GM19397 (cell line): Measurements from ENCODE around the gene IL17C.

Experiments used
- ATAC-seq: cut with Tn5 transposase; IDR thresholded peaks from one replicate; pipeline ENCODE4 v1.9.1; 2021; ENCODE audit warnings: mild to moderate bottlenecking, moderate library complexity; ENCODE audit not compliant: unreplicated experiment

Gene IL17C

DNA sequence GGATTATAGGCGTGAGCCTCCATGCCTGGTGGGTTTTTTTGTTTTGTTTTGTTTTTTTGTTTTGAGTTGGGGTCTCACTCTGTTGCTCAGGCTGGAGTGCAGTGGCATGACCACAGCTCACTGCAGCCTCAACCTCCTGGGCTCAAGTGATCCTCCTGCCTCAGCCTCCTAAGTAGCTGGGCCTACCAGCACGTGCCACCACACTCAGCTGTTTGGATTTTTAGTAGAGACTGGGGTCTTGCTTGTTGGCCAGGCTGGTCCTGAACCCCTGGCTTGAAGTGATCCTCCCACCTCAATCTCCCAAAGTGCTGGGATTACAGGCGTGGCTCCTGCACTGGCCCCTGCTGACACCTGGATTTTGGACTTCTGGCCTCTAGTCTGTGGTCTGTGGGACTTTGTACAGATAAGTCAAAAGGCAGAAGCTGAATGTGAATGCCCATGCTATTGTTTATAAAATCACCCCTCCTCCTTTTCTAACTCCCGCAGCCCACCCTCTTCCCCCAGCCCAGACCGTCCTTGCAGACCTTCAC is 42.2 kb downstream of the IL17C start:
- no peak for ATAC-seq

DNA sequence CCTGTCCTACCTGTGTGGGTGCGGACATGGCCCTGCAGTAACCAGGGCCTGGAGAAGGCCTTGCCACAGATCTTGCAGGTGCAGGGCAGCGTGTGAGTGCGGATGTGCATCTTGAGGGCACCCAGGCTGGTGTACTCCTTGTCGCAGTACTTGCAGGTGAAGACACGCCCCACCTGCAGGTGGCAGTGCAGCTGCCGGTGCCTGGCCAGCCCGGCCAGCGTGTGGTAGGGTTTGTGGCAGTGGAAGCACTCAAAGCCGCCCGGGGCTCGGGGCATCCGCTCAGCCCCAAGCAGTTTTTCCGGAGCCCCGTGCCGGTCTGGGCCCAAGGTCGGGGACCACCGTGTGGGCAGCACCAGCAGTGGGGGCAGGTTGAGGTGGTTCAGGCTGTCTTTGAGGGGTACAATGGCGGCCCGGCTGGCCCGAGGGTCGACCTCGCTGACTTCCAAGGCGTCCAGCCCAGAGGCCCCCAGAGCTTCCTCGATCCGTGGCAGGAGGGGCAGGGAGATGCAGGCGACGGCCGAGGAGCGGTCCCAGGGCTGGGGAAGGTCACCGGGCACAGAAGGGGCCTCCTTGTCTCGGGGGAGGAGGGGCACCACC is 42.8 kb downstream of the IL17C start:
- peak; percentile 5 for ATAC-seq

DNA sequence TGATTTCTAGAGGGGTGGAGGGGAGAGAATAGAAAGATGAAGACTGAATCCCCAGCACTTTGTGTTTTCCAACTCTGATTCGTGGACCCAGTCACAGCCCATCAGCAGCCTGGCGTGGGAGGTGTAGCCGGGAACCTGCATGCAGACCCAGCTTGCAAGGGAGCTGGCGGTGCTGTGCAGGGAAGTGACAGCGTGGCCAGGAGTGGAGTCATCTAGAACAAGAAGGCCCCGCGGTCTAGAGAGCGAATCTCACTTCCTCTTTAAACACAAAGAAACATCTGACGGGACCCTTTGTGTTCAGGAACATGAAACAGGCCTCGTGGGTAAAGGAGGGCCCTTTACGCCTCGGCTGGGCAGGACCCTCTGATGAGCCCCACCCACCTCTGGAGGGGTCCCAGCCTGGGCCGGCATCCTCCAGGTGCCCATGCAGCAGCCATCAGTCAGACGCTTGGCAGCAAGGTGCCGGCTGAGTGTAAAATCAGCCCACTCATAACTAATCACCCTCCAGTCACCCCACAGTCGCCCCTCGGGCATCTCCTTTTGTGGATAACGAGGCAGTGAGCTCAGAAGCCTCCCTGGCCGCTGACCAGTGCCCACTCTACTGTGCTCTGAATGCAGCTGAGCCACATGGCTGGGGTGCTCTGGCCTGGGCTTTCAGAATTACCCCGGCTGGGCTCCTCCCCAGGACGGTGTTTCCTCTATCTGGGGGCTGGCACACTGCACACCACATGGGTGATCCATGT is 43.5 kb downstream of the IL17C start:
- peak; percentile 67 for ATAC-seq

GRCh38 chr16:88684569-88685155 is 46.3 kb downstream of the IL17C start:
- ATAC-seq: no peak

- no peak for ATAC-seq
Observed at GRCh38 chr16:88685156-88686061, 47.0 kb downstream of the IL17C start.

DNA sequence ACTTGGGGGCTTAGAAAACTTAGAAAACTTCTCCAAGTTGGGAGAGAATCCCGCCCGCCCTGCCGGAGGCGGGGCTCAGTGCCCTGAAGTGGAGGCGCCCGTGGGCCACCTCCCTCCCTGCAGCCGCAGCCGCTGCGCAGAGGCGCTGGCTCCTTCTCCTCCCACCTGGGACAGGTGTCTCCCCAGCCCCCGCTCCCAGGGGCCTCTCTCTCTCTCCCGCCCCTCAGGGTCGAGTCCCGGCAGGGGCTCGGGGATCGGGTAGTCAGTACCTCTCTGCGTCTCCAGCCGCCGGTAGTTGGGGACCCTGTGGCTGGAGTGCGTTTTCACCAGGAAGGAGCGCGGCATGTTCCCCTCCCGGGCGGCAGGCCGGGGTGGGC is 47.7 kb downstream of the IL17C start:
- ATAC-seq: peak; percentile 16

DNA sequence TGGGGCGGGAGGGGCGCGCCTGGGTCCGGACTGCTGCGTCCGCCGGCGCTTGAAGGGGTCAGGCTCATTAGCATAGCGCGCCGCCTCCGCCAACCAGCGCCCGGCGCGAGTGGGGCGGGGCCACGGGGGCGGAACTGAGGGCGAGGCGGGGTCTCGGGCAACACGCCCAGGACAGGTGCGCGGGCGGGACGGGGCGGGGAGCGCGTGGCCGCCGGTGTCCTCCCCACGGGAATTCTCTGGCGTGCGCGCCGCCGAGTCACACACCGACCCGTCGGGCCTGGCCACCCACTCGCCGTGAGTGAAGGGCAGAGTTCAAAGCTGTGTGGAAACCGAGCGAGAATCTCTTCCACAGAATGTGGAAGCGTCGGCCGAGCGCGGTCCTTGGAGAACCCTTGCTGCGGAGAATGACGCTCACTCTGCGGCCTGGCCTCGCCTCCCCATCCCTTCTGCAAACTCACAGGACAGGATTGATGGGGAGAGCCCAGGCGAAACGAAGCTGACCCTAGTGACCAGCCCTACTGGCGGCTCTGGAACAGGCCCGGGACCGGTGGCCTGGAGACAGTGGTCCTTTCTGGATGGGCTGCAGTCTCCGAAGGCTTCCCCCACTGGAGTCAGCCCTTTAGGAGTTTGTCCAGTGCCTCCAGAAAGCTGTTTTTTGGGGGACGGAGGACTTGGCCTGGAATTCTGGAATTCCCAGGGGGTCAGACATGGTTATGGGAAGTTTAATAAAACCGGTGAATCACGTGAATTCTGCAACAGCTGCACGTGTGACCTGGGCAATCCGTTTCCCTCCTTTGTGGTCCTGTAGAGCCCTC is 48.3 kb downstream of the IL17C start, which contains the start of gene SNAI3:
Gene SNAI3, minus strand, starts transcription at position 69 of the 815 bp plus-strand sequence. CDS start 101 bp downstream, outside the sequence.
- peak; percentile 59 for ATAC-seq

GRCh38 chr16:88687254-88687576 is 48.8 kb downstream of the IL17C start:
- no peak for ATAC-seq

DNA sequence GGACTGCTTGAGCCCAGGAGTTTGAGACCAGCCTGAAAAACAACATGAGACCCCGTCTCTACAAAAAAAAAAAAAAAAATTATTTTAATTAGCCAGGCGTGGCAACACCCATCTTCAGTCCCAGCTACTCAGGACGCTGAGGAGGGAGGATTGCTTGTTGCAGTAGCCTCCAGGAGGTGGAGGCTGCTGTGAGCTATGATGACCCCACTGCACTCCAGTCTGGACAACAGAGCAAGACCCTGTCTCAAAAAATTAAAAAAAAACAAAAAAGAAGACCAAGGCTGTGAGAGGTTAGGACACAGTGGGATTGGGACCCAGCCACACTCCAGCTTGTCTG is 49.3 kb downstream of the IL17C start:
- ATAC-seq: no peak

DNA sequence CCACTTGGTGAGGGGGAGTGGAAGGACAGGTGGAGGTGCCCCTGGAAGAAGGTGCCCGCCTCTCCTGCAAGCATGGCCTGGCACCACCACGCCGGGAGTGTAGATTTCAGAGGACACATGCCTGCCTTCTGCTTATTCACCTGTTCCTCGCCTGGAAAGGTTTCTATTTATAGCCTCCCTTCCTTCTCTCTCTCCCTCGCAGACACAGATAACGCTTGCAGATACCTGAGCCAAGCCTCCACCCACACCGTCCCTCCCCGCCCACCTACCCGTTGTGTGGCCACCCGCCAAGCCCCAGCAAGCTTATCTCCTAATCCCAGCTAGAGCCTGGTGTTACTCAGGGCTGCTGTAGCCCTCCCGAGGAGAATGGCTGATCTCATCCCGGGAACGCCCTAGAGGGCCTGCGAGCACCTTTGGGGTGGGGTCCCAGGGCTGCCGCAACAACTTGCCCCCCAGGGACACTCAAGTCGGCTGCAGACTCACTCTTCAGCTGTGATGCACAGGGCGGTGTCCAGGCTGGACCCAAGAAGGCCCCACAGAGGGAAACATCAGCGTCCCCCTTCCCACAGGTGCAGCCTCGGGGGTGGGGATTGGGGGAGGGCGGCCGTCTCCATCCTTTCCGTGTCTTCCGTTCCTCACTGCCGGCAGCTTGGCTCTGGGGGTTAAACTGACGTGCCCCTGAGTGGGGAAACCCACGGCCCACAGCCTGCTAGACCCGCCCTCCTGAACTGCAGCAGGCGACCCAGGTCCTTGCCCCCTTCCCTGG is 49.8 kb downstream of the IL17C start:
- no peak for ATAC-seq
